Caki2 (cell line): ENCODE measurements around the gene KIT. TPM values are rescaled to one million over a fixed set of nuclear protein-coding genes. Genes with fewer than 3 reads are reported as not detected.
A peak's percentile ranks its signal among the peaks of the same experiment; 100 is the strongest.
"Not testable (repeated sequence)": the region's sequence is repeated elsewhere in the genome, so short reads cannot be mapped to it uniquely, and the experiment has no call there.

Experiments used
- DNase-seq: peaks from one replicate; pipeline ENCODE4 v3.0.0-alpha.2; 2015; ENCODE audit warnings: low read depth
- in situ Hi-C: cut with HindIII; loops from 2 replicates; pipeline ENCODE4 v1.10.0; 2016; ENCODE audit warnings: low sequenced_read_pairs, low pct_unique_long_range_greater_than_20kb, mixed read lengths
- total RNA-seq: library from RNA; depleted of rRNA; stranded (reverse); fragments of >200 nt; shearing (Covaris generic); gene quantifications from 2 replicates; pipeline ENCODE4 v1.2.3, GENCODE V29; 2014; ENCODE audit warnings: low replicate concordance; rRNA removed

Gene KIT
- total RNA-seq = 0.44 TPM in 1 of 2 replicates, not detected in the other

DNA sequence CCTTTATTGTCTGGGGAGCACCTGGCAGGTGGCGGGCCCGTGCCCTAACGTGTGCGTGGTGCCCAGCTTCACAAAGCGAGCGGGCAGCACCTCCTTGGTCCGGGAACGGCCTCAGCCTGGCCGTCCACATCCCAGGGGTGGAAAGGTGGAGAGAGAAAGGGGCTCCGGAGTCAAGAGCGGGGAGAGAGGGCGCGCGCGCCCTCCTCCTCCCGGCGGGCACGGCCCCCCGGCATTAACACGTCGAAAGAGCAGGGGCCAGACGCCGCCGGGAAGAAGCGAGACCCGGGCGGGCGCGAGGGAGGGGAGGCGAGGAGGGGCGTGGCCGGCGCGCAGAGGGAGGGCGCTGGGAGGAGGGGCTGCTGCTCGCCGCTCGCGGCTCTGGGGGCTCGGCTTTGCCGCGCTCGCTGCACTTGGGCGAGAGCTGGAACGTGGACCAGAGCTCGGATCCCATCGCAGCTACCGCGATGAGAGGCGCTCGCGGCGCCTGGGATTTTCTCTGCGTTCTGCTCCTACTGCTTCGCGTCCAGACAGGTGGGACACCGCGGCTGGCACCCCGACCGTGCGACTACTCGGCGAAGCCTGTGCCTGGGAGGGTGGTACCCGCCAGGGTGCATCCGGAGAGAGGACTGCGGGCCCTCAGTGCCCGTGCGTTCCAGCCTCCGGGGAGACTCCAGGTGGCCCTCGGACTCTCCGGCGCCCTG lies at the start of gene KIT:
Gene KIT (plus strand): TSS at position 407 of the 701 bp plus-strand sequence. CDS start 58 bp downstream, at position 465.
- no peak for DNase-seq
- in situ Hi-C loops = no loop called here

- in situ Hi-C loops = no loop called here
- DNase-seq = no peak
Measured at GRCh38 chr4:54609310-54609709, 48.4 kb upstream of the KIT start.

DNA sequence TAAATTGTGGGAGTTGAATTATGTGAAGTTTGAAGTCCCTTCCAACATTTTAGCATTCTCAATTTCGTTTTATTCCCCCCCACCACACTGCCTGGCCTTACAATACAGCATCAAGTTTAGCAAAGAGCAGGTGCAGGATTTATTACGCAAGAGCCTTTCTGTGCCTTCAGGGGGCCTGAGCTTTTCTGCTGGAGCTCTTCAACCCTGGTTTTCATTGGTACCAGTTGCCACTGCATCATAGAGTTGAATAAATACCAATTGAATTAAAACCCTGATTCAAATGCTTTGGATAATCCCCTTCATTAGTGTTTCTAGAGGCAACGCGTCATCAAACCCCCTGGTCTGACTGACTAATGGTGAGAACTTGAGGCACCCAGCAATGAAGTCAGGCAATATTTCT lies 43.6 kb upstream of the KIT start:
- in situ Hi-C loops = no loop called here
- DNase-seq = no peak

DNA sequence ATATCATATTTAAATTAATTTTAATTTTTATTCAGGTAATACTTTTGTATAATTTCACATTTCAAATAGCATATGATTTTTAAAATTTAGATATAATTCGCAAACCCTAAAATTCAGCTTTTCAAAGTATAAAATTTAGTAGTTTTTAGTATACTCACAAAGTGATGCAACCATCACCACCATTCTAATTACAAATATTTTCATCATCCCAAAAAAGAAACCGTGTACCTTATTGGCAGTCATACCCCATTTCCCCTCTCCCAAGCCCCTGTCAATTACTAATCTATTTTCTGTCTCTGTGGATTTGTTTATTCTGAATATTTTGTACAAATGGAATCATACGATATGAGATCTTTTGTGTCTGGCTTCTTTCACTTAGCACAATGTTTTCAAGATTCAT lies 37.0 kb upstream of the KIT start:
- in situ Hi-C loops = no loop called here
- no peak for DNase-seq

GRCh38 chr4:54625391-54625790 lies 32.4 kb upstream of the KIT start:
- no peak for DNase-seq
- in situ Hi-C loops = no loop called here

GRCh38 chr4:54626113-54626512 lies 31.6 kb upstream of the KIT start:
- DNase-seq = no peak
- in situ Hi-C loops = no loop called here

DNA sequence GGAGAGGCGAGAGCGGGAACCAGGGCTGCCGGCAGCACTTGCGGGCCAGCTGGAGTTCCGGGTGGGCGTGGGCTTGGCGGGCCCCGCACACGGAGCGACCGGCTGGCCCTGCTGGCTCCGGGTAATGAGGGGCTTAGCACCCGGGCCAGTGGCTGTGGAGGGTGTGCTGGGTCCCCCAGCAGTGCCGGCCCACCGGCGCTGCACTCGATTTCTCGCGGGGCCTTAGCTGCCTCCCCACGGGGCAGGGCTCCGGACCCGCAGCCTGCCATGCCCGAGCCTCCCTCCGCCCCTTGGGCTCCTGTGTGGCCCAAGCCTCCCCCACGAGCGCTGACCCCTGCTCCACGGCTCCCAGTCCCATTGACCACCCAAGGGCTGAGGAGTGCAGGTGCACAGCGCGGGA lies 25.2 kb upstream of the KIT start:
- in situ Hi-C loops = no loop called here
- no peak for DNase-seq

DNA sequence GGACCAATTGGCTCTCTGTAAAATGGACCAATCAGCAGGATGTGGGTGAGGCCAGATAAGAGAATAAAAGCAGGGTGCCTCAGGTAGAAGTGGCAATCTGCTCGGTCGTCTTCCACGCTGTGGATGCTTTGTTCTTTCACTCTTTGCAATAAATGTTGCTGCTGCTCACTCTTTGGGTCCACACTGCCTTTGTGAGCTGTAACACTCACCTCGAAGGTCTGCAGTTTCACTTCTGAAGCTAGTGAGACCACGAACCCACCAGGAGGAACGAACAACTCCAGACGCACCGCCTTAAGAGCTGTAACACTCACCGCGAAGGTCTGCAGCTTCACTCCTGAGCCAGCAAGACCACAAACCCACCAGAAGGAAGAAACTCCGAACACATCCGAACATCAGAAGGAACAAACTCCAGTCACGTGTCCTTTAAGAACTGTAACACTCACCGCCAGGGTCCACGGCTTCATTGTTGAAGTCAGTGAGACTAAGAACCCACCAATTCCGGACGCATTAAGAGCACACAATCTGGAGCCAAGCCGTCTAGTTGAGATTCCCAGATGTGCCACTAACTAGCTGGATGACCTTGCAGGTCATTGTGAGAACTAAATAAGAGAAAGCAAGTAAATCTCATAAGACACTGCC lies 24.5 kb upstream of the KIT start:
- in situ Hi-C loops, DNase-seq: not testable (repeated sequence)

- DNase-seq = no peak
- in situ Hi-C loops = no loop called here
Measured at GRCh38 chr4:54635318-54635717, 22.4 kb upstream of the KIT start.

DNA sequence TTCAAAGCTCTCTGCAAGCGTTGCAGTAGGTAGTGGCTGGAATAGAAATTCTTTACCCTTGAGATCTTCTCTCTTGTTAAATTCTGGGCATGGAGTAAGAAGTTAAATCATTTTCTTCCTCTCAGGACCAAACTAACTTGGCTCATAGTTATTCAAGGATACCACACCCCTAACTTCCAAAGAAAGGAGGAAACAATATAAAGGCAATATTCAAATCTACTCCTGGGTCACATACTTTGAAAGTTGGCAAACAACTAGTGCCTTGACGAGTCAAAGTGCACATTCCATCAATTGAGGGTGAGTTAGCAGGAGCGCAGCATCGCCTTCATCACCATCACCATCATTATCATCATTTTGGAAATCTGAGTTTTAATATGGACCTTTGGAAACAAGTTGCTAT lies 20.4 kb upstream of the KIT start:
- in situ Hi-C loops = no loop called here
- no peak for DNase-seq

- DNase-seq, in situ Hi-C loops: not testable (repeated sequence)
Measured at GRCh38 chr4:54641101-54641500, 16.7 kb upstream of the KIT start.

DNA sequence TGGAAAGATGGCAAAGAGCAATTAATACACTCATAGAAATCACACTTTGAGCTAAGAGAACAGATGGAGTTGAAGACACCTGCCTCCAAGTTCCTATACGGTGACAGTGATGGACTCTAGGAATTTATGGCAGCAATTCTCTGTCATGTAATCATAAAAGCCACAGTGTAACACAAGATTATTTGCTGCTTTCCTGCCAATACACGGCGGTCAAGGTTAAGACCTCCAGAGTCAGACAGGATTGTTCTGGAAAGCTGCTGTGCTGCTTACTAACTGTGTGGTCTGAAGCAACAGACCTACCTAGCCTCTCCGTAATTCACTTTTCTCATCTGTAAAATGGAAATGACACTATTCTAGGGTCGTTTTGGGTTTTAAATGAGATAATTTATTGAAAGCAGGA lies 14.6 kb upstream of the KIT start:
- no peak for DNase-seq
- in situ Hi-C loops = no loop called here

DNA sequence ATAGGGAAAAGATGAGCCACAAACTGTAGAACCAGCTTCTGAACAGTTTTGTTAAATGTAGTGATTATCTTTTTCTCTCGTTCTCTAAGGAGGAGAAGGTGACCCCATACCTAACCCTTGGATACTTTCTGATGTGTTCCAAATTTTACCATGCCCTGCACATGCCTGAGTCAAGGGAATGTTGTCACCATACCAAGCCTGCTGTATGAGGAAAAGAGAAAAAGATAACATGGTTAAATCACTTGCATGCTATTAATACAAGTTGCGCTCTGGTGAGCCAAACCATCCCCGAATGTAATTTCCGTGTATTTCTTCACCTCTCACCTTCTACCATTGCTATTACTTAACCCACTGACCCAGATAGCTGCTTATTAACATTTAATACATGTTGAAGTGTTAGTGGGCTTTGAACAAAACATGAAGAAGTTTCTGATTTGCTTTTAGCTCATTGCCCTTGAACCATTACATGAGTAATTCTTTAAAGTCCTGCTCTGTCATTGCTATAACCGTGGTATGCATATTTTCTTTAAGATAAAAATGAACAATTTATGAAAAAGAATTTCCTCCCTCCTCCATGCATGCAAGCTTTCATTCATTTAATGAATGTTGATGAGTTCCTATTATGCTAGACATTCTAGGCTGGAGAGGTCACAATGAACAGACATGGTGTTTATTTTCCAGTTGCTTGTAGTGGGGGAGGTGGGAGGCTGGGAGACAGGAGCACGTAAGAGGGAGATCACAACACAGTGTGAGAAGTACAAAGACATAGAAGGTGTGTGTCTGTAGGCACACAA lies 13.6 kb upstream of the KIT start:
- no peak for DNase-seq
- in situ Hi-C loops = no loop called here

GRCh38 chr4:54645830-54646229 lies 11.9 kb upstream of the KIT start:
- in situ Hi-C loops = no loop called here
- DNase-seq = no peak

DNA sequence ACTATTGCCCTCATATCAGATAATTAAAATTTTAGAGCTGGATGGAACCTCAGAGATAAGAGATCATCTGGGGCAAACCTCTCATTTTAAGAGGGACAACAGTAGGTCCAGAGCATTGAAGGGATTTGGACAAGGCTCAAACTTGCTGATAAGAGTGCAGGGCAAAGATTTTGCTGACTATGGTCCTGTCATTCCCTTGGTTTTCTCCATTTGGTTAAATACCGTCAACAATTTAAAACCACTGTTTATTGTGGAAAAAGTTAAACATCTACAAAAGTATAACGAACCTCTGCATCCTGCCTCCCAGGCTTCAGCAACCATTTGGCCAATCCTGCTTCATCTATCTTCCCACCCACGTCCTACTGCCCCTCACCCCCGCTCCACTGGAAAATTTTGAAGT lies 10.7 kb upstream of the KIT start:
- peak; percentile 26 for DNase-seq

GRCh38 chr4:54651050-54651449 lies 6.7 kb upstream of the KIT start:
- in situ Hi-C loops = no loop called here
- DNase-seq = no peak

More for the DNA sequence above, 10.7 kb upstream of the KIT start:
- in situ Hi-C loops = no loop called here

DNA sequence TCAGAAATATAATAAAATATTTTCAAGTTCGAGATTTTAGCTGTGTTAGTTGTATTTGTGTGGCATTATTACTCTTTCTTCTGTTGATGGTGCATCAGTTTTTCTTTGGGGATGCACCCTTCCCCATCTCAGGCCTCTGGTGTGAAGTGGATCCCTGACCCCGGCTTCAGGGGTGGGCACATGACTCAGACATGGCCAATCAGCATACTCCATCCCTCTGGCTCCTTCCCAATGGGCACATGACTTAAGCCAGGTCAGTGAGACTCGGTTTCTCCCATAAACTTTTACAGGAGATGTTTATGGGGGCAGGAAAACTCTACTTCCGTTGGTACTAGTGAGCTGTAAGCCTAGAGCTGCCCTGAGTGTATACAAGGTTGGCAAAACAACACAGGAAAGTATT lies 3.0 kb upstream of the KIT start:
- in situ Hi-C loops = no loop called here

GRCh38 chr4:54657185-54657550 lies 589 bp upstream of the KIT start:
- DNase-seq = no peak
- in situ Hi-C loops = no loop called here

More for the DNA sequence above, 3.0 kb upstream of the KIT start:
- DNase-seq = no peak
